Measurements from ENCODE around the gene DTNB.
"Not testable (repeated sequence)": the region's sequence is repeated elsewhere in the genome, so short reads cannot be mapped to it uniquely, and the experiment has no call there.

DTNB gene

GRCh38 chr2:25673300-25674076, at the start of gene DTNB:
Gene DTNB (minus strand): TSS chr2:25673577. CDS start chr2:25652660, 20,917 bp downstream.
- peaks cover 13% of the 10 kb centered on the region for H3K4me1 ChIP-seq (ENCODE audit: control insufficient read depth, insufficient read depth, low read length)
- H3K36me3 ChIP-seq (ENCODE audit: control insufficient read depth, insufficient read depth, low read length, severe bottlenecking): no peaks in the 10 kb centered on the region
- DNase-seq (ENCODE audit: low read depth): peak; percentile 86
- peak within 1 kb of the TSS; percentile 83 for H3K4me3 ChIP-seq (ENCODE audit: low read length)
- H3K27me3 ChIP-seq (replicated peaks; ENCODE audit: control insufficient read depth, insufficient read depth, low read length): no peaks in the 10 kb centered on the region
- no peaks in the 10 kb centered on the region for H3K9me3 ChIP-seq (ENCODE audit: control insufficient read depth, low read length)
- peak within 1 kb of the TSS; percentile 84 for H3K9ac ChIP-seq (ENCODE audit: low read length)

GRCh38 chr2:25722224-25722623, 48.8 kb upstream of the DTNB start:
- Histone ChIP-seq H3K9me3 (ENCODE audit: control insufficient read depth, low read length) (no peaks in the 10 kb centered on the region), H3K4me3 (ENCODE audit: low read length) (no peak overlapping the region), H3K9ac (ENCODE audit: low read length) (no peak overlapping the region), H3K27me3 (replicated peaks; ENCODE audit: control insufficient read depth, insufficient read depth, low read length) (peaks cover 32% of the 10 kb centered on the region), H3K36me3 (ENCODE audit: control insufficient read depth, insufficient read depth, low read length, severe bottlenecking) (no peaks in the 10 kb centered on the region), H3K4me1 (ENCODE audit: control insufficient read depth, insufficient read depth, low read length) (no peaks in the 10 kb centered on the region)
- DNase-seq (ENCODE audit: low read depth): no peak

GRCh38 chr2:25720575-25720974, 47.2 kb upstream of the DTNB start:
- Histone ChIP-seq H3K9me3 (ENCODE audit: control insufficient read depth, low read length) (no peaks in the 10 kb centered on the region), H3K27me3 (replicated peaks; ENCODE audit: control insufficient read depth, insufficient read depth, low read length) (peaks cover 35% of the 10 kb centered on the region), H3K4me3 (ENCODE audit: low read length) (no peak overlapping the region), H3K36me3 (ENCODE audit: control insufficient read depth, insufficient read depth, low read length, severe bottlenecking) (no peaks in the 10 kb centered on the region), H3K4me1 (ENCODE audit: control insufficient read depth, insufficient read depth, low read length) (no peaks in the 10 kb centered on the region), H3K9ac (ENCODE audit: low read length) (no peak overlapping the region)
- no peak for DNase-seq (ENCODE audit: low read depth)

- no peak overlapping the region for H3K4me3 ChIP-seq (ENCODE audit: low read length)
- no peaks in the 10 kb centered on the region for H3K9me3 ChIP-seq (ENCODE audit: control insufficient read depth, low read length)
- DNase-seq (ENCODE audit: low read depth): peak; percentile 22
- H3K27me3 ChIP-seq (replicated peaks; ENCODE audit: control insufficient read depth, insufficient read depth, low read length): peaks cover 14% of the 10 kb centered on the region
- H3K9ac ChIP-seq (ENCODE audit: low read length): no peak overlapping the region
- peaks cover 2% of the 10 kb centered on the region for H3K4me1 ChIP-seq (ENCODE audit: control insufficient read depth, insufficient read depth, low read length)
- no peaks in the 10 kb centered on the region for H3K36me3 ChIP-seq (ENCODE audit: control insufficient read depth, insufficient read depth, low read length, severe bottlenecking)
Observed at GRCh38 chr2:25714740-25715139, 41.4 kb upstream of the DTNB start.

- peaks cover 2% of the 10 kb centered on the region for H3K4me1 ChIP-seq (ENCODE audit: control insufficient read depth, insufficient read depth, low read length)
- no peaks in the 10 kb centered on the region for H3K36me3 ChIP-seq (ENCODE audit: control insufficient read depth, insufficient read depth, low read length, severe bottlenecking)
- H3K9ac ChIP-seq (ENCODE audit: low read length): no peak overlapping the region
- H3K27me3 ChIP-seq (replicated peaks; ENCODE audit: control insufficient read depth, insufficient read depth, low read length): peaks cover 16% of the 10 kb centered on the region
- no peak overlapping the region for H3K4me3 ChIP-seq (ENCODE audit: low read length)
- H3K9me3 ChIP-seq (ENCODE audit: control insufficient read depth, low read length): no peaks in the 10 kb centered on the region
- no peak for DNase-seq (ENCODE audit: low read depth)
Observed at GRCh38 chr2:25712455-25712854, 39.1 kb upstream of the DTNB start.

GRCh38 chr2:25711675-25712354, 38.4 kb upstream of the DTNB start:
- Histone ChIP-seq H3K9ac (ENCODE audit: low read length) (no peak overlapping the region), H3K9me3 (ENCODE audit: control insufficient read depth, low read length) (no peaks in the 10 kb centered on the region), H3K4me1 (ENCODE audit: control insufficient read depth, insufficient read depth, low read length) (peaks cover 2% of the 10 kb centered on the region), H3K36me3 (ENCODE audit: control insufficient read depth, insufficient read depth, low read length, severe bottlenecking) (no peaks in the 10 kb centered on the region), H3K4me3 (ENCODE audit: low read length) (peak overlapping the region; percentile 44), H3K27me3 (replicated peaks; ENCODE audit: control insufficient read depth, insufficient read depth, low read length) (peaks cover 14% of the 10 kb centered on the region)
- DNase-seq (ENCODE audit: low read depth): no peak

GRCh38 chr2:25710750-25711149, 37.4 kb upstream of the DTNB start:
- no peaks in the 10 kb centered on the region for H3K9me3 ChIP-seq (ENCODE audit: control insufficient read depth, low read length)
- H3K4me1 ChIP-seq (ENCODE audit: control insufficient read depth, insufficient read depth, low read length): peaks cover 2% of the 10 kb centered on the region
- no peak overlapping the region for H3K9ac ChIP-seq (ENCODE audit: low read length)
- no peaks in the 10 kb centered on the region for H3K36me3 ChIP-seq (ENCODE audit: control insufficient read depth, insufficient read depth, low read length, severe bottlenecking)
- no peak for DNase-seq (ENCODE audit: low read depth)
- H3K27me3 ChIP-seq (replicated peaks; ENCODE audit: control insufficient read depth, insufficient read depth, low read length): peaks cover 12% of the 10 kb centered on the region
- no peak overlapping the region for H3K4me3 ChIP-seq (ENCODE audit: low read length)

GRCh38 chr2:25709349-25709748, 36.0 kb upstream of the DTNB start:
- Histone ChIP-seq H3K36me3 (ENCODE audit: control insufficient read depth, insufficient read depth, low read length, severe bottlenecking) (no peaks in the 10 kb centered on the region), H3K27me3 (replicated peaks; ENCODE audit: control insufficient read depth, insufficient read depth, low read length) (peaks cover 9% of the 10 kb centered on the region), H3K4me1 (ENCODE audit: control insufficient read depth, insufficient read depth, low read length) (peaks cover 2% of the 10 kb centered on the region), H3K9me3 (ENCODE audit: control insufficient read depth, low read length) (no peaks in the 10 kb centered on the region), H3K9ac (ENCODE audit: low read length) (no peak overlapping the region), H3K4me3 (ENCODE audit: low read length) (no peak overlapping the region)
- DNase-seq (ENCODE audit: low read depth): no peak

GRCh38 chr2:25707927-25708590, 34.7 kb upstream of the DTNB start:
- Histone ChIP-seq H3K36me3 (ENCODE audit: control insufficient read depth, insufficient read depth, low read length, severe bottlenecking) (no peaks in the 10 kb centered on the region), H3K4me3 (ENCODE audit: low read length) (no peak overlapping the region), H3K27me3 (replicated peaks; ENCODE audit: control insufficient read depth, insufficient read depth, low read length) (peaks cover 9% of the 10 kb centered on the region), H3K9ac (ENCODE audit: low read length) (no peak overlapping the region), H3K9me3 (ENCODE audit: control insufficient read depth, low read length) (no peaks in the 10 kb centered on the region), H3K4me1 (ENCODE audit: control insufficient read depth, insufficient read depth, low read length) (peaks cover 2% of the 10 kb centered on the region)
- no peak for DNase-seq (ENCODE audit: low read depth)

GRCh38 chr2:25705575-25705974, 32.2 kb upstream of the DTNB start:
- peaks cover 12% of the 10 kb centered on the region for H3K27me3 ChIP-seq (replicated peaks; ENCODE audit: control insufficient read depth, insufficient read depth, low read length)
- not testable (repeated sequence) for DNase-seq (ENCODE audit: low read depth); H3K9ac ChIP-seq (ENCODE audit: low read length); H3K9me3 ChIP-seq (ENCODE audit: control insufficient read depth, low read length); H3K4me3 ChIP-seq (ENCODE audit: low read length); H3K36me3 ChIP-seq (ENCODE audit: control insufficient read depth, insufficient read depth, low read length, severe bottlenecking); H3K4me1 ChIP-seq (ENCODE audit: control insufficient read depth, insufficient read depth, low read length)

GRCh38 chr2:25701801-25702200, 28.4 kb upstream of the DTNB start:
- Histone ChIP-seq H3K9me3 (ENCODE audit: control insufficient read depth, low read length) (no peaks in the 10 kb centered on the region), H3K9ac (ENCODE audit: low read length) (no peak overlapping the region), H3K27me3 (replicated peaks; ENCODE audit: control insufficient read depth, insufficient read depth, low read length) (peaks cover 30% of the 10 kb centered on the region), H3K4me3 (ENCODE audit: low read length) (no peak overlapping the region), H3K4me1 (ENCODE audit: control insufficient read depth, insufficient read depth, low read length) (no peaks in the 10 kb centered on the region), H3K36me3 (ENCODE audit: control insufficient read depth, insufficient read depth, low read length, severe bottlenecking) (no peaks in the 10 kb centered on the region)
- no peak for DNase-seq (ENCODE audit: low read depth)

All from adipocyte (in vitro differentiated cells).